ENCODE results near the gene MYO1E.
"Not testable (repeated sequence)": the region's sequence is repeated elsewhere in the genome, so short reads cannot be mapped to it uniquely, and the experiment has no call there.

Gene MYO1E

GRCh38 chr15:59280855-59281254, 91.8 kb downstream of the MYO1E start:
- DNase-seq (ENCODE audit: extremely low spot score), result no peak
- TF ChIP-seq, protein P1, sequence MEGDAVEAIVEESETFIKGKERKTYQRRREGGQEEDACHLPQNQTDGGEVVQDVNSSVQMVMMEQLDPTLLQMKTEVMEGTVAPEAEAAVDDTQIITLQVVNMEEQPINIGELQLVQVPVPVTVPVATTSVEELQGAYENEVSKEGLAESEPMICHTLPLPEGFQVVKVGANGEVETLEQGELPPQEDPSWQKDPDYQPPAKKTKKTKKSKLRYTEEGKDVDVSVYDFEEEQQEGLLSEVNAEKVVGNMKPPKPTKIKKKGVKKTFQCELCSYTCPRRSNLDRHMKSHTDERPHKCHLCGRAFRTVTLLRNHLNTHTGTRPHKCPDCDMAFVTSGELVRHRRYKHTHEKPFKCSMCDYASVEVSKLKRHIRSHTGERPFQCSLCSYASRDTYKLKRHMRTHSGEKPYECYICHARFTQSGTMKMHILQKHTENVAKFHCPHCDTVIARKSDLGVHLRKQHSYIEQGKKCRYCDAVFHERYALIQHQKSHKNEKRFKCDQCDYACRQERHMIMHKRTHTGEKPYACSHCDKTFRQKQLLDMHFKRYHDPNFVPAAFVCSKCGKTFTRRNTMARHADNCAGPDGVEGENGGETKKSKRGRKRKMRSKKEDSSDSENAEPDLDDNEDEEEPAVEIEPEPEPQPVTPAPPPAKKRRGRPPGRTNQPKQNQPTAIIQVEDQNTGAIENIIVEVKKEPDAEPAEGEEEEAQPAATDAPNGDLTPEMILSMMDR (IDR thresholded peaks at IDR 0.05; ENCODE audit: control extremely low read depth, extremely low read depth, low read depth, missing control alignments), result no peak
- ChIA-PET POLR2A (no interaction called here), CTCF (interaction anchor here (1.0 to 1.4 kb wide), 2 partner anchors 17 to 35 kb away, joined by 3 to 4 read pairs; no protein-coding TSS in a partner anchor)

- CTCF ChIA-PET, result interaction anchor here (1.4 kb wide), 2 partner anchors 14 to 18 kb away, joined by 3 to 5 read pairs; no protein-coding TSS in a partner anchor
- DNase-seq (ENCODE audit: extremely low spot score); POLR2A ChIA-PET: not testable (repeated sequence)
These were observed 92.4 kb downstream of the MYO1E start for GRCh38 chr15:59280292-59280691.

DNA sequence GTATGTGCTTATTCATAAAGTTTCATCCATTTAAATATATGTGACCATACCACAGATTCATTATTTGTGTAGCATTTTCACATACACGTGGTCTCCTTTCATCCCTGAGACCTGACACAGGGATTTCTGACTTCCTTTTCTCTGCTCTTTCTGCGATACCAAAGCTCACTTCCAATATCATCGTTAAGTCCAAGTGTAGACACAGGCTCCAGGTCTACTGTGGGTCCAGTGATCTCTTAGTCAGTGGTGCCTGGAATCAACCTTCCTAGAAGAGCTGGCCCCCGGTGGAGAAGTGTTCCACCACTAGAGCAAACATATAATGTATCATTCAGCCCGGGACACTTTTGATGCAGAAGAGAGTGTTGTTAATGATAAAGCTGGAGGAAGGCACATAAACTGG, 93.6 kb downstream of the MYO1E start:
- DNase-seq (ENCODE audit: extremely low spot score), result no peak
- POLR2A ChIA-PET, result no interaction called here
- CTCF ChIA-PET, result interaction anchor here (0.9 to 1.4 kb wide), 2 partner anchors 15 to 17 kb away, joined by 4 to 5 read pairs; no protein-coding TSS in a partner anchor
- TF ChIP-seq, protein P1 (IDR thresholded peaks at IDR 0.05; ENCODE audit: control extremely low read depth, extremely low read depth, low read depth, missing control alignments), result no peak

GRCh38 chr15:59278120-59278519, 94.6 kb downstream of the MYO1E start:
- TF ChIP-seq, protein P1 (IDR thresholded peaks at IDR 0.05; ENCODE audit: control extremely low read depth, extremely low read depth, low read depth, missing control alignments), result no peak
- ChIA-PET CTCF (no interaction called here), POLR2A (no interaction called here)
- no peak for DNase-seq (ENCODE audit: extremely low spot score)

DNA sequence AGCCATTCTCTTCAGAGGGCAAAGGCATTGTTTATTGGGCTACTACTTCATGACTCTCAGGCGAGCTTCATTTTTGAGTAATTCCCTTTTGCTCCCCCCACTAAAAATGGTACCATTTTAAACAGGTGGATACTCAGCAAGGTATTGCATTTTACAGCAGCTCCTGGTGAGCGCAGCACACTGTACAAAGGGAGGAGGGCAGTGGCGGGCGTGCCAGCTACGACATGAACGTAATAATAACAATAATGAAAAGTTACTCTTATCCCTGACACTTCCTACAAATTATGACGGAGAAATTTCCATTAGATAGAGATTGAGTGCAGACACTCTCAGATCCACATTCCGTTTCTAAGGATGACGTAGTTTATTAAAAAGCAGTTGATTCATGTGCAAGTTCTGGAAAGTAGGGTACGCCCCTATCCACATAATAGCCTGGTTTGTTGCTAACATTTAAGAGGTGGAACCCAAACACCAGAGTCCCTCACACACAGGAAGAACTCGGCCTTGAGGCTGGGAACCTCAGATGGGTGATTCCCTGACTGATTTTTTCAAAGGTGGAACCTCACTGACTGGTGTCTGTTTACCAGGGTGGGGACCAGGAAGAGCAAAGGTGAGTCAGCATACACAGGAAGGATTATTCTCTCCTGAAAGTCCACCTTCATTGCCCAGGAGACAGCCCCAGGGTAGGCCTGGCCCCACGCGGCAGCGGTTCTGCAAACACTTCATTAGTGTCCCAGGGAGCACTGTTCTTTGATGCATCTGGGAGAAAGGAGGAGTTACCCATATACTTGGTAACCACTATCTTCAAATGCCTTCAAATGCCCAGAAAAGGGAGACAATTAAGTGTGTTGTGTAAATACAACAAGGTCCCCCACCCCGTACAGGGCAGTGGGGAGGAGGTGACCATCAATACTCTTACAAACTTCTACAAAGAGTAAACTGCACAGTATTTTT, 96.2 kb downstream of the MYO1E start:
- DNase-seq (ENCODE audit: extremely low spot score), result no peak
- ChIA-PET POLR2A (no interaction called here), CTCF (interaction anchor here (0.6 kb wide), 1 partner anchor 20 kb away, joined by 3 read pairs; no protein-coding TSS in a partner anchor)
- TF ChIP-seq, protein P1 (IDR thresholded peaks at IDR 0.05; ENCODE audit: control extremely low read depth, extremely low read depth, low read depth, missing control alignments), result no peak

GRCh38 chr15:59274126-59274970, 98.3 kb downstream of the MYO1E start:
- CTCF ChIA-PET, result interaction anchor here (2.8 kb wide), 1 partner anchor 15 kb away, joined by 10 read pairs; no protein-coding TSS in a partner anchor
- POLR2A ChIA-PET, result no interaction called here
- DNase-seq (ENCODE audit: extremely low spot score), result no peak
- TF ChIP-seq, protein P1 (IDR thresholded peaks at IDR 0.05; ENCODE audit: control extremely low read depth, extremely low read depth, low read depth, missing control alignments), result no peak
